GOT3 (cell line): Measurements from ENCODE around the gene ZNF728.
"Not testable (repeated sequence)": the region's sequence is repeated elsewhere in the genome, so short reads cannot be mapped to it uniquely, and the experiment has no call there.

Source experiments
- DNase-seq: peaks from one replicate; lab custom pipeline; 2025; ENCODE audit warnings: mixed read lengths; lab: John Stamatoyannopoulos, UW

Gene ZNF728

DNA sequence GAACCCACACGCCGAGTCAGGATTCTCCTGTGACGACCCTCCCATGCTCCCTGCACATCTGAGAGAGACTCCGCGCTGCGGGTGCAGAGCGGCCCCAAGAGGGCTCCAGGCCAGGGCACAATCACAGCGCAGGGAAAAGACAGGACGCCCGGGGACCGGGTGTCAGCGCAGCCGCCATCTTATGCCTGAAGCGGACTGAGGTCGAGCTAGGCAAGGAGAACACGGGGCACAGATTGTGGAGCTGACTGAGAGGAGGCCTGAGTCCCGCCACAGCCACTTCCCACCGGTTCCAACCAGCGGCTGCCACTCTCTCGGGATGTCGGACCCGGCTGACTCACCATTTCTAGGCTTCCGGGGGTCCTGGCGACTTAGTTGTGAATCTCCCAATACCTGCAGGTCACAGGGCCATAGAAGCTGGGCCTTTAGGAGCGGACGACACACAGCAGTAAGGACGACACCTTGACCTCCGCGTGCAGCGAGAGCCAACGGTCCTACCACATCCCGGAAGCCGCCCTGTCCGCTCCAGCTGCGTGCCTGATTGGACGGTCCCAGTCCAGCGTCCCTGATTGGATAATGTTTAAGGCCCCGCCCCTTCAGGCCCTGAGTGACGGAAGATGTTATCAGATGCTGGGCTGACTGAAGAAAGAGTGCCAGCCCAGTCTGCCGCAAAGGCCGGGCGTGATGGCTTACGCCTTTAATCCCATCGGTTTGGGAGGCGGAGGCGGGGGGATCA is at the start of gene ZNF728:
Gene ZNF728, minus strand, starts transcription at position 487 of the 733 bp plus-strand sequence. Its CDS starts 146 bp downstream, at position 341.
- no peak for DNase-seq

DNA sequence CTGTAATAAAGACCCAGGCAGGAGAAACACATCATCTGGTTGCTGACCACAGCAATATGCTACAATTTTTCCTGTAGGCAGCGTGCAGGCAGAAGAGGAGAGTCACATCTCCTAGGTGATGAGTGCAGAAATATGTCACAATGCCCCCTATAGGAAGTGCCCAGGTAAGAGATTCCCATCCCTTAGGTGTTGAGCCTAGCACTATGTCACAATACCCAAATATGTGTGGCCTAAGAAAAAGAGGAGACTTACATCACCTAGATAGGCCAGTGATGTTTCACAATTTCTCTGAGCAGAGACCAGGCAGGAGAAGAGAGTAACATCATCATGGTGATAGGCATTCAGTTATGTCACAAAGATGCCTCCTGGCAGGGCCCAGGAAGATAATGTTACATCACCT is 49.4 kb upstream of the ZNF728 start:
- DNase-seq, result no peak

DNA sequence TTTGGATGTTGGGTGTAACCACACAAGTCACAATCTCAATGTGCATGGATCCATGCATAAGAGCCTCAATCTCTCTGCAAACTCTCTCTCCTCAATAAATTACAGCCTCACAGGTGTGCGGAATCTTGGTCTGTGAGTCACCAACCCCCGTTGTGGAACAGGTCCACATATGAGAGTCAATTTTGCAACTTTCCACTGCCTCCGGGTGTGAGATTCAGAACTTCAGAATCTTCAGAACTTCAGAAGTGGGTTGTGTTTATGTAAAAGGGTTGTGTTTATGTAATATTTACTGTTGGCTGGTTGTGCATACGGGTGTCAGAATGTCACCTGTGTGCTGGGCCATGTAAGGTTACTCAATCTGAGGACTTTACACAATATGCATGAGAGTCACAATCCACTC is 46.3 kb upstream of the ZNF728 start:
- no peak for DNase-seq

DNA sequence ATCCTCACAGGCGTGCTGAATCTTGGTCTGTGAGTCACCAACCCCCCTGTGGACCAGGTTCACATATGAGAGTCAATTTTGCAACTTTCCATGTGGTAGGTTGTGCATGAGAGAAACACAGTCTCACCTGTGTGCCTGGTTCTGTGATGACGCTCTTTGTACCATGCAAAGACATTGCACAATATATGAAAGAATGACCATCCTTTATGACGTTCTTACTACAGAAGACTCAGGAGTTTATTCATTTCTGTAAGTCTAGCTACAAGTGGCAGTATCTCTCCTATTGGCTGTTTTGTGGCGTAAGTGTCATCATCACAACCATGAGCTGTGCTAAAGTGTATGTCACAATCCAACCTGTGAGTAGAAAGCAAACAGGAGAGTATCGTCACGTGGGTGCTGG is 43.8 kb upstream of the ZNF728 start:
- DNase-seq, result no peak

DNA sequence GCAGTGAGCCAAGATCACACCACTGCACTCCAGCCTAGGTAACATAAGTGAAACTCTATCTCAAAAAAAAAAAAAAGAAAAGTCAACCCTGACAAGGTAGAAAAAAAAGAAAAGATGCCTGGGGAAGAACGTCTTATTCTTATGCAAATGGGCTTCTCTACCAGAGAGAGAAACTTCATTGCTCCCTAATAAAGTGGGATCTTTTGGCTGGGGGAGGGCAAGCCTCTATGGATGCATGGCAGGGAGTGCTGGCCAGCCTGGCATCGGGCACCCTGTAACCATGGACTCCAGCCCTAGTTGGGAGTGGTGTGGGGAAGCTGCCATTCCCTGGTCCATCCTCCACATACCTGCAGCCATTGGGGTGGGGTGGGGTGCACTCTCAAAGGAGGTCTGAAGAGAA is 30.7 kb upstream of the ZNF728 start:
- DNase-seq, result no peak

DNA sequence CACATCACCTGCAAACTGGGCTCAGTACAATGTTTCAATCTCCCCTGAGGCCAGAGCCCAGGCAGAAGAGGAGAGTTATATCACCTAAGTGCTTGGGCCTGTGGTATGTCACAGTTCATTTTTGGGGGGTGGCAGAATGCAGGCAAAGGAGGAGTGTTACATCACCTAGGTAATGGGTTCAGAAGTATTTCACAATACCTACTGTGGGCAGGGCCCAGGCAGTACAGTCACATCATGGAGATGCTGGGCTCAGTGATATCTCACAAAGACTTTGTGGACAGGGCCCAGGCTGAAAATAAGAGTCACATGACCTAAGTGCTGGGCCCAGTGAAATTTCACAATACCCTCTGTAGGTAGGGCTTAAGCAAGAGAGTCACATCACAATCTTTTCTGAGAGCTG is 12.7 kb upstream of the ZNF728 start:
- no peak for DNase-seq

DNA sequence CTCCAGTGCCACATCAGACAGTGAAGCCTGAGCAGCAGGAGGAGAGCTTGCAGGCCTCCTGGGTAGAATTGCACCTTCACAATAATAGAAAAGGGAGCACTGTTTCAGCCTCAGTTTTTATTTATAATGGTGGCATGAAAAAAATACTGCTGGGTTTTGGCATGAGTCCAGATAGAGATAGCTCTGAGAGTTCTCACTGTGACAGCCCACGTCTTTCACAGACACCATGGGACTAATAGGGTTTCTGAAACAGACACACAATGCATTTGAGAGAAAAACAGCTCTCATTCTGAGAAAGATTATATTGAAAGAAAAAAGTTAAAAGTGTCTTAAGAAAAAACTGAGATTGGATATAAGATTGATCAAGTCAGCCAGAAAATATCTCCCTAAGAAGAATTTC is 8.0 kb downstream of the ZNF728 start:
- DNase-seq, result not testable (repeated sequence)

DNA sequence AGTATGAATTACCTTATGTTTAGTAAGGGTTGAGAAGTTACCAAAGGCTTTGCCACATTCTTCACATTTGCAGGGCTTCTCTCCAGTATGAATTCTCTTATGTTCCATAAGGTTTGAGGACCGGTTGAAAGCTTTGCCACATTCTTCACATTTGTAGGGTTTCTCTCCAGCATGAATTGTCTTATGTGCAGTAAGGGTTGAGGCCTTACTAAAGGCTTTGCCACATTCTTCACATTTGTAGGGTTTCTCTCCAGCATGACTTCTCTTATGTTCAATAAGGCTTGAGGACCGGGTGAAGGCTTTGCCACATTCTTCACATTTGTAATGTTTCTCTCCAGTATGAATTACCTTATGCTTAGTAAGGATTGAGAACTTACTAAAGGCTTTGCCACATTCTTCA is 26.7 kb downstream of the ZNF728 start:
- no peak for DNase-seq

DNA sequence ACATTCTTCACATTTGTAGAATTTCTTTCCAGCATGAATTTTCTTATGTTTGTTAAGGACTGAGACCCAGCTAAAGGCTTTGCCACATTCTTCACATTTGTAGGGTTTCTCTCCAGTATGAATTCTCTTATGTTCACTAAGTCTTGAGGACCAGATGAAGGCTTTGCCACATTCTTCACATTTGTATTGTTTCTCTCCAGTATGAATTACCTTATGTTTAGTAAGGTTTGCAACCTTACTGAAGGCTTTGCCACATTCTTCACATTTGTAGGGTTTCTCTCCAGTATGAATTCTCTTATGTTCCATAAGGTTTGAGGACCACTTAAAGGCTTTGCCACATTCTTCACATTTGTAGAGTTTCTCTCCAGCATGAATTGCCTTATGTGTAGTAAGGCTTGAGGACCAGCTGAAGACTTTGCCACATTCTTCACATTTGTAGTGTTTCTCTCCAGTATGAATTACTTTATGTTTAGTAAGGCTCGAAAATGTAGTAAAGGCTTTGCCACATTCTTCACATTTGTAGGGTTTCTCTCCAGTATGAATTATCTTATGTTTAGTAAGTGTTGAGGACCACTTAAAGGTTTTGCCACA is 27.3 kb downstream of the ZNF728 start:
- not testable (repeated sequence) for DNase-seq

DNA sequence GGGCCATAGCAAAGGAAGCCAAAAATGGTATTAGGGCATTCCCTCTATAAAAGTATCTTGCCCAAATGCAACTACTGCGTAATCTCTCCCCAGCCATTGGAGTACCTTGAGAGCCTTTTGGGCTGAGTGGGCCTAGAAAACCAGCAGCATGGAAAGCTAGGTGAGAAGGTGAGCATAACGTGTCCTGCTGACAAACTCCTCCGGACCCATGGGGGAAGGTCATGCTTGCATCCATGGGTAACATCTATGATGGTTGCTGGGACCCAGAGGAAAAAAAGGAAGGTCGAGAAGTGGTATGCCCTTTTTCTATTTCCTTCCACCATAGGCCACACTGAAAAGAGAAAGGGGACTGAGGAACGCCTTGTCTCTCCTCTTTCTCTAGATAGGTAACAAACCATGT is 57.4 kb downstream of the ZNF728 start:
- no peak for DNase-seq

DNA sequence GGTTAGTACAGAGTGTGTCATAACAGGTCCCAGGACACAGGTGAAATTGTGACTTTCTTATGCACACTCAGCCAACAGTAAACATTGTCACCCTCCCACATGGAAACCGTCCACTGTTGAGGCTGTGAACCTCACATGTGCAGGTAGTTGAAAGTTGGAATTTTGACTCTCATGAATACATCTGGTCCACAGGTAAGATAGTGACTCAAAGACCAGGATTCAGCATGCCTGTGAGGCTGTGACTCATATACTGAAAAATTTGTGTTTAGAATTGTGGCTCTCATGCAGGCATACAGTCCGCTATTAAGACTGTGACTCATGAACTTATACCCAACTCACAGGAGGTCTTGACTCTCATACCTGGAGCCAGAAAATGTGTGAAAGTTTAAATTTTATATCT is 67.8 kb downstream of the ZNF728 start:
- no peak for DNase-seq

DNA sequence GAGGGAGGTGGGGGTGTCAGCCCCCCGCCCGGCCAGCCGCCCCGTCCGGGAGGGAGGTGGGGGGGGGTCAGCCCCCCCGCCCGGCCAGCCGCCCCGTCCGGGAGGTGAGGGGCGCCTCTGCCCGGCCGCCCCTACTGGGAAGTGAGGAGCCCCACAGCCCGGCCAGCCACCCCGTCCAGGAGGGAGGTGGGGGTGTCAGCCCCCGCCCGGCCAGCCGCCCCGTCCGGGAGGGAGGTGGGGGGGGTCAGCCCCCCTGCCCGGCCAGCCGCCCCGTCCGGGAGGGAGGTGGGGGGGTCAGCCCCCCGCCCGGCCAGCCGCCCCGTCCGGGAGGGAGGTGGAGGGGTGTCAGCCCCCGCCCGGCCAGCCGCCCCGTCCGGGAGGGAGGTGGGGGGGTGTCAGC is 75.4 kb downstream of the ZNF728 start:
- not testable (repeated sequence) for DNase-seq

DNA sequence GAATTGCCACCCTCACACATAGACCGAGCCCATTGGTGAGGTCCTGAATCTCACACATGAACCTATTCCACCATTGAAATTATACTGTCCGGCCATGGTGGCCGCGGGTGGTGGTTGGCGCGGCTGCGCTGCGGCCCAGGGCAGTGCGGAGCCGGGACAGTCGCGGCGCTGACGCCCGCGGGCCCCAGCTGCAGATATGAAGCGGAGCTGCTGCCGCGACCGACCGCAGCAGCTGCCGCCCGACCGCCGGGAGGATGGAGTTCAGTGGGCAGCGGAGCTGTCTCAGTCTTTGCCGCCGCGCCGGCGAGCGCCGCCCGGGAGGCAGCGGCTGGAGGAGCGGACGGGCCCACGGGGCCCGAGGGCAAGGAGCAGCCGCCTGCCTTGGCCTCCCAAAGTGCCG is 77.8 kb downstream of the ZNF728 start:
- not testable (repeated sequence) for DNase-seq
